Measurements from ENCODE around the gene TRIM29.

TRIM29 gene

DNA sequence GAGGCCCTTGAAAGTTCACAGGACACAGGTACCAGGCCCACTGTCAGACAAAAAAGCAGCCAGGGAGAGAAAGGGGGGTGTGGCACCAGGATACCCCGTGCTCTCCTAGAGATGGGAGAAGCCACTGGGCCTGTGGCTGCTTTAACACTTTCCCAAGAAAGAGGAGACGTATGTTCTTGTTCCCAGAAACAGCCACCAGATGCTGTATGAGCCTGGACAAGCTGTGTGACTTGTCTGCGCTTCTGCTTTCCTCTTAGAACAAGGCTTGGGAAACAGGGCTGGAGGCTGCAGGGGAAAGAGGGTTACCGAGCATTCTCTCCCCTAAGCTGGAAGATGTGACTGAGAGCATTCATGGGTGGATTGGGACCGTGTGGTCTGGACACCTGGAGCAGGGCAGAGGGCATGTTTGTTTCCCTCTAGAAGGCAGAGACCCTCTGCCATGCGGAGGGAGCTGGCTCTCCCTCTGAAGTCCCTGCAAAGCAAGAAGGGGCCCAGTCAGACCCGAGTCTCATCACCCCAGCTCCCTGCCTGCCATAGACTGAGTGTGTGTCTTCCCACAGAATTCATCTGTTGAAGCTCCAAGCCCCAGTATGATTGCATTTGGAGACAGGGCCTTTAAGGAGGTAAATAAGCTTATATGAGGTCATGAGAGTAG, 74.1 kb downstream of the TRIM29 start:
- H3K9me3 ChIP-seq (ENCODE audit: control insufficient read depth, low read length): no peaks in the 10 kb centered on the region
- WGBS, 2 experiments: 89 to 92% methylated on average over 7 of the region's 7 CpGs
- H3K4me1 ChIP-seq (ENCODE audit: control insufficient read depth, insufficient read depth, low read length): peaks cover 30% of the 10 kb centered on the region
- no peak overlapping the region for H3K4me3 ChIP-seq (ENCODE audit: insufficient read depth, low read depth, low read length)
- H3K36me3 ChIP-seq (ENCODE audit: control insufficient read depth, insufficient read depth, low read length): no peaks in the 10 kb centered on the region
- no peaks in the 10 kb centered on the region for H3K27me3 ChIP-seq (ENCODE audit: control insufficient read depth, insufficient read depth, low read length, poor library complexity, severe bottlenecking)
- no peak overlapping the region for H3K27ac ChIP-seq (ENCODE audit: insufficient read depth, low read depth, low read length, poor library complexity, severe bottlenecking)

DNA sequence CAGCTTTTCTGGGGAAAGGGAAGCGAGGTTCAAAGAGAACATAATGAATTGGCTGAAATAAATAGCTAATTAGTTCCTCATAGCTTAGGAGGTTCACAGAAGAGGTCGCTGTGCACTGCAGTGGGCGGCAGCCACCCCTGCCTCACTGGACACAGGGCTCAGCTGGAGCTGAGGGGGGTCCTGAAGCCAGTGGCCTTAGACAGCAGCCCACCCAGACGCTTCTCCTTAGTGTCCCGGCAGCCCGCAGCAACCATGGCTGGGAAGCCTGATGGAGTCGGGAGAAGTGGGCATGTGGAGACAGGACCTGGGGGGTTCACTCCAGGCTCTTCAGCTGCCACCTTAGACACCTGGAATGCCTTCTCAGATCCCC, 75.4 kb downstream of the TRIM29 start:
- H3K36me3 ChIP-seq (ENCODE audit: control insufficient read depth, insufficient read depth, low read length): no peaks in the 10 kb centered on the region
- 77 to 82% methylated on average over 7 of the region's 7 CpGs for WGBS, 2 experiments
- peaks cover 42% of the 10 kb centered on the region for H3K4me1 ChIP-seq (ENCODE audit: control insufficient read depth, insufficient read depth, low read length)
- H3K9me3 ChIP-seq (ENCODE audit: control insufficient read depth, low read length): no peaks in the 10 kb centered on the region
- no peaks in the 10 kb centered on the region for H3K27me3 ChIP-seq (ENCODE audit: control insufficient read depth, insufficient read depth, low read length, poor library complexity, severe bottlenecking)
- H3K27ac ChIP-seq (ENCODE audit: insufficient read depth, low read depth, low read length, poor library complexity, severe bottlenecking): peak overlapping the region; percentile 36
- H3K4me3 ChIP-seq (ENCODE audit: insufficient read depth, low read depth, low read length): no peak overlapping the region

DNA sequence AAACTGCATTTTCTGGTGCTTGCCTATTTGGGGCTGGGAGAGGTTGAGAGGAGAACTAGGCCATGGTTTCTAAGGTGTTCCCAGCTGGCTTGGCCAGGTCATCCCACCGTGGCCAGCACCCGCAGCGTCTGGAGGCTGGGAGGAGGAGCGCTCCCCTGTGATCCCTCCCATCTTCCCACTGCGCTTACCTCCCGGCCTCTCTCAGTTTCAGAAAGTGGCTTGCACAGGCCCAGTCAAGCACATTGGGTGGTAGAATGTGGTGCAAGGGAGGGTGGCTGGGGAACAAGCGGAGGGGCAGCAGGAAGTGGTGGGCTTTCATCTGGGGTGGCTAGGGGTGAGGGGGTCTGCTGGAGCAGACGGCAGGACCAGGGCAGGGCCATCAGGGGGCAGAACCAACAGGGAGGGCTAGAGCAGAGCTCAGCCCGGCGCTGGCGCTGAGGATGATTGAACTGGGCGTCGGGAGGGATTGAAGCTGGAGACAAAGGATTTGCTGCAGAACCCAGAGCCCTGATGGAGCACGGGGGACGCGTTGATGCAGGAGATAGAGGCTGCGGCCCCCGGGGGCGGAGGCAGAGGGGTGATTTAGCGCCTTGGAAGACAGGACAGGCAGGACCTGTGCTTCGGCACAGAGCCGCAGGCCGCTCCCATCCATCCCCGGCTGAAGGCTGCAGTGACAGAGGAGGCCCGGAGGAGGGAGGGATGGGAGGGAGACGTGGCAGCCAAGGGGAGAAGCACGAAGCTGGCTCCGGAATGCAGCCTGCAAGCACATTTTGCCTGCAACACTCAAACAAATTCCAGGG, 76.0 kb downstream of the TRIM29 start:
- Histone ChIP-seq H3K27ac (ENCODE audit: insufficient read depth, low read depth, low read length, poor library complexity, severe bottlenecking) (peak overlapping the region; percentile 36), H3K4me3 (ENCODE audit: insufficient read depth, low read depth, low read length) (no peak overlapping the region), H3K4me1 (ENCODE audit: control insufficient read depth, insufficient read depth, low read length) (peaks cover 48% of the 10 kb centered on the region), H3K36me3 (ENCODE audit: control insufficient read depth, insufficient read depth, low read length) (no peaks in the 10 kb centered on the region), H3K27me3 (ENCODE audit: control insufficient read depth, insufficient read depth, low read length, poor library complexity, severe bottlenecking) (no peaks in the 10 kb centered on the region), H3K9me3 (ENCODE audit: control insufficient read depth, low read length) (no peaks in the 10 kb centered on the region)
- WGBS, 2 experiments: 70% methylated on average over 26 to 28 of the region's 28 CpGs

All from ectodermal cell (in vitro differentiated cells).